ENCODE measurements around the gene SYNGR4. TPM values are rescaled to one million over a fixed set of nuclear protein-coding genes. Genes with fewer than 3 reads are reported as not detected.
A peak's percentile ranks its signal among the peaks of the same experiment; 100 is the strongest.

The SYNGR4 gene
- total RNA-seq, 1 donor from 2014 or later = not detected

DNA sequence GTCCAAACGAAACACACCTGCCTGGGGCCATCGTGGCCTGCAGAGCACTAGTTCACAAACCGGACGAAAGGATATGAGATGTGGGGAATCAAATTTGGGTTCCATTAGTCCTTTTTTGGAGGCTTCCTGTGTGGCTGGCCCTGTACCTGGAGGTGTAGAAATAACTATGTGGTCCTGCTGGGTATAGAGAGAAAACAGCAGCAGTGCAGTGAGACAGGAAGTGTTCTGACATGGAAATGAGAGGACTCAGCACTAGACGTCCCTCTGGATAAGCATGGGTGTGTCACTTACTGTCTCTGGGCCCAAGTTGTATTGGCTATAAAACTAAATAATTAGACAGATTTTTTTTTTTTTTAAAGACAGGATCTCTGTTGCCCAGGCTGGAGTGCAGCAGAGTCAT, 14.9 kb downstream of the SYNGR4 start:
- Mint-ChIP-seq H3K27me3 (ENCODE audit: insufficient read depth, low read depth) (peaks cover 3% of the 10 kb centered on the region), H3K4me3 (no peak overlapping the region), H3K4me1 (peaks cover 7% of the 10 kb centered on the region), H3K36me3 (peaks cover 14% of the 10 kb centered on the region), H3K27ac (no peak overlapping the region), H3K9me3 (no peaks in the 10 kb centered on the region)
- Histone ChIP-seq H3K27ac (no peak overlapping the region), H3K9ac (no peak overlapping the region), H3K27me3 (no peaks in the 10 kb centered on the region), H3K4me1 (no peaks in the 10 kb centered on the region), H3K4me3 (no peak overlapping the region), H3K36me3 (no peaks in the 10 kb centered on the region), H3K4me2 (no peak overlapping the region), H3K79me2 (ENCODE audit: low read depth) (no peaks in the 10 kb centered on the region), H3F3A (ENCODE audit: low read depth) (peaks cover 12% of the 10 kb centered on the region), H2AFZ (replicated peaks) (no peak overlapping the region), H3K9me3 (ENCODE audit: low read depth) (no peaks in the 10 kb centered on the region), H4K20me1 (ENCODE audit: low read depth) (no peaks in the 10 kb centered on the region)
- no peak for DNase-seq (ENCODE audit: low spot score)
- no peak for TF ChIP-seq CTCF (IDR thresholded peaks at IDR 0.05)
- TF ChIP-seq EZH2phosphoT487 (IDR thresholded peaks at IDR 0.05) = no peak
- no peak for TF ChIP-seq EZH2 (IDR thresholded peaks at IDR 0.05)

DNA sequence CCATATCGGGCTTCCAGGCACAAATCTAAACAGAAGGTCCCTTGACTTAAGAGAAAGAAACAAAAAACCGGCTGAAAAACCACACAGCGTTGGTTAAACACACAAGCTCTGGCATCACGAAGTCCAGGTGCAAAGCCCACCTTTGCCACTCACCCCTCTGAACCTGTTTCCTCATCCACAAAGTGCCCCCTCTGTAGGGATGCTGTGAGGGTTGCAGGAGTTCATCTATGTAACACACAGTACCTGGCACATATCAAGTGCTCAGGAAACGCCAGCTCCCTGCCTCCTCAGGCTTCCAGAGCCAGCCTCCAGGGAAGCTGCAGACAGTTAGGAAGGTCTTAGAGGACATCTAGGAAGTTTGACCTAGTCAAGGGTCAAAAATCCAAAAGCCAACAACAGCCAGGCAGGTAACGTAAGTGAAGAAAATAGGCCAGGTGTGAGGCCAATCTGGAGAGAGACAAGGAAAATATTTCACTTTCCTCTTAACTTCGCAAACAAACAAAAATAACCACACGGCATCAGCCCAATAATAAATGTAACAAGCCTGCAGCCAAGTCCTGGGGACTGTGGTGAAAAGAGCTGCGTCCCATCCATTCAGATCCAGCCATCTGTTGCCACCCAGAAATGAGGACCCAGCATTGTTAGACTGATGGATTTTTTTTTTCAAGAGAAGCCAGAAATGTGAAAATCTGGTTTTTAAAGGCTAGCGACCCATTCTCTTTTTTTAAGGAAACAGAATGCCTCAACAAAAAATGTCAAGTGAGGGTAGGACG, 17.2 kb downstream of the SYNGR4 start:
- Histone ChIP-seq H3K27me3 (no peaks in the 10 kb centered on the region), H3K9me3 (ENCODE audit: low read depth) (no peaks in the 10 kb centered on the region), H3K27ac (no peak overlapping the region), H3K79me2 (ENCODE audit: low read depth) (no peaks in the 10 kb centered on the region), H3K4me3 (no peak overlapping the region), H2AFZ (replicated peaks) (no peak overlapping the region), H3K36me3 (no peaks in the 10 kb centered on the region), H4K20me1 (ENCODE audit: low read depth) (peaks cover 7% of the 10 kb centered on the region), H3K4me2 (no peak overlapping the region), H3K9ac (peak overlapping the region; percentile 6), H3K4me1 (no peaks in the 10 kb centered on the region), H3F3A (ENCODE audit: low read depth) (peaks cover 12% of the 10 kb centered on the region)
- Mint-ChIP-seq H3K27ac (peak overlapping the region; percentile 8), H3K36me3 (peaks cover 22% of the 10 kb centered on the region), H3K4me3 (no peak overlapping the region), H3K27me3 (ENCODE audit: insufficient read depth, low read depth) (peaks cover 3% of the 10 kb centered on the region), H3K9me3 (no peaks in the 10 kb centered on the region), H3K4me1 (no peaks in the 10 kb centered on the region)
- DNase-seq (ENCODE audit: low spot score) = no peak
- TF ChIP-seq EZH2 (IDR thresholded peaks at IDR 0.05) = no peak
- no peak for TF ChIP-seq CTCF (IDR thresholded peaks at IDR 0.05)
- no peak for TF ChIP-seq EZH2phosphoT487 (IDR thresholded peaks at IDR 0.05)

GRCh38 chr19:48382286-48382685, 18.1 kb downstream of the SYNGR4 start:
- Histone ChIP-seq H3K36me3 (no peaks in the 10 kb centered on the region), H3K27ac (no peak overlapping the region), H3F3A (ENCODE audit: low read depth) (peaks cover 12% of the 10 kb centered on the region), H2AFZ (replicated peaks) (no peak overlapping the region), H4K20me1 (ENCODE audit: low read depth) (peaks cover 10% of the 10 kb centered on the region), H3K4me3 (no peak overlapping the region), H3K4me2 (no peak overlapping the region), H3K9me3 (ENCODE audit: low read depth) (no peaks in the 10 kb centered on the region), H3K4me1 (no peaks in the 10 kb centered on the region), H3K79me2 (ENCODE audit: low read depth) (no peaks in the 10 kb centered on the region), H3K9ac (no peak overlapping the region), H3K27me3 (no peaks in the 10 kb centered on the region)
- H3K27ac Mint-ChIP-seq = no peak overlapping the region
- peaks cover 22% of the 10 kb centered on the region for H3K36me3 Mint-ChIP-seq
- no peak for TF ChIP-seq CTCF (IDR thresholded peaks at IDR 0.05)
- no peak for TF ChIP-seq EZH2phosphoT487 (IDR thresholded peaks at IDR 0.05)
- TF ChIP-seq EZH2 (IDR thresholded peaks at IDR 0.05) = no peak
- H3K9me3 Mint-ChIP-seq = no peaks in the 10 kb centered on the region
- no peak for DNase-seq (ENCODE audit: low spot score)
- no peaks in the 10 kb centered on the region for H3K27me3 Mint-ChIP-seq (ENCODE audit: insufficient read depth, low read depth)
- H3K4me3 Mint-ChIP-seq = no peak overlapping the region
- no peaks in the 10 kb centered on the region for H3K4me1 Mint-ChIP-seq

Measured in neural progenitor cell (in vitro differentiated cells).